ENCODE data around the gene CSAG2. TPM values are rescaled to one million over a fixed set of nuclear protein-coding genes. Genes with fewer than 3 reads are reported as not detected.

CSAG2 gene
- total RNA-seq, 1 experiment from 2014 or later = not detected

GRCh38 chrX:152733261-152733975 is 24.3 kb upstream of the CSAG2 start, which contains the start of the genes CSAG1 and MAGEA12:
CSAG1 (minus strand) TSS chrX:152733721; CDS start chrX:152732460, 1,261 bp downstream.
MAGEA12 (plus strand) TSS chrX:152733757; CDS start chrX:152736162, 2,405 bp downstream.
- Mint-ChIP-seq H3K27me3 (ENCODE audit: low read depth) (peaks cover 7% of the 10 kb centered on the region), H3K27ac (no peak within 1 kb of the TSS; a peak in 1 of 7 replicates), H3K9me3 (peaks cover 56 to 74% of the 10 kb centered on the region in 2 experiments), H3K4me3 (no peak within 1 kb of the TSS), H3K4me1 (no peaks in the 10 kb centered on the region), H3K36me3 (ENCODE audit: insufficient read depth in 1 of 3, low read depth in 3 of 3) (peaks cover 0 to 2% (median 0%) of the 10 kb centered on the region in 3 experiments; a peak in 2 of 7 replicates)
- no peak for DNase-seq
- Histone ChIP-seq H4K91ac (ENCODE audit: insufficient read length, low read depth, low read length) (no peak within 1 kb of the TSS), H3K27me3 (ENCODE audit: insufficient read depth, low read length) (no peaks in the 10 kb centered on the region), H3K4me1 (ENCODE audit: insufficient read depth, low read length) (no peaks in the 10 kb centered on the region), H4K5ac (ENCODE audit: insufficient read length, low read depth, low read length) (no peak within 1 kb of the TSS), H3K56ac (ENCODE audit: insufficient read length, low read depth, low read length) (no peak within 1 kb of the TSS), H3K9me3 (ENCODE audit: control insufficient read depth, low read depth, low read length) (peaks cover 4% of the 10 kb centered on the region), H4K8ac (replicated peaks; ENCODE audit: insufficient read length, low read depth, low read length) (no peak within 1 kb of the TSS), H3K9ac (ENCODE audit: extremely low read depth, insufficient read length, low read length) (no peak within 1 kb of the TSS), H3T11ph (ENCODE audit: low read length) (no peak within 1 kb of the TSS), H3K4me2 (ENCODE audit: insufficient read depth, insufficient read length, low read length) (no peak within 1 kb of the TSS), H3K23me2 (ENCODE audit: insufficient read length, low read depth, low read length, poor library complexity, severe bottlenecking) (no peaks in the 10 kb centered on the region), H2BK120ac (ENCODE audit: low read depth, low read length, poor library complexity, severe bottlenecking) (no peak within 1 kb of the TSS), H2BK20ac (ENCODE audit: low read depth, low read length, poor library complexity, severe bottlenecking) (no peak within 1 kb of the TSS), H3K27ac (ENCODE audit: insufficient read length, low read depth, low read length) (no peak within 1 kb of the TSS), H4K20me1 (ENCODE audit: control insufficient read depth, insufficient read depth, insufficient read length) (no peaks in the 10 kb centered on the region), H2AK5ac (ENCODE audit: insufficient read length, low read length) (no peak within 1 kb of the TSS), H2BK15ac (ENCODE audit: low read depth, low read length) (no peak within 1 kb of the TSS), H3K79me2 (ENCODE audit: insufficient read depth, low read length) (no peaks in the 10 kb centered on the region), H2BK12ac (ENCODE audit: insufficient read length, low read depth, low read length) (no peak within 1 kb of the TSS), H3K23ac (ENCODE audit: insufficient read length, low read depth, low read length) (no peak within 1 kb of the TSS), H3K79me1 (ENCODE audit: insufficient read depth, low read depth, low read length, poor library complexity, severe bottlenecking) (no peaks in the 10 kb centered on the region), H2AFZ (ENCODE audit: low read length) (no peak within 1 kb of the TSS), H2BK5ac (ENCODE audit: insufficient read length, low read length) (no peak within 1 kb of the TSS), H3K18ac (ENCODE audit: insufficient read length, low read depth, low read length) (no peak within 1 kb of the TSS), H3K4ac (ENCODE audit: low read depth, low read length) (no peak within 1 kb of the TSS), H3K14ac (ENCODE audit: insufficient read depth, low read length) (no peak within 1 kb of the TSS)
- no peak for TF ChIP-seq CTCF (conservative IDR thresholded peaks at IDR 0.05)
- WGBS (ENCODE audit: extremely low coverage, insufficient read length, low lambda C conversion rate) = no CpG with 5 or more reads among the region's 21 CpGs
